Spleen (tissue), 11 donors: ENCODE results near the gene NDUFC2. TPM values are rescaled to one million over a fixed set of nuclear protein-coding genes. Genes with fewer than 3 reads are reported as not detected.
"Not testable (repeated sequence)": the region's sequence is repeated elsewhere in the genome, so short reads cannot be mapped to it uniquely, and the experiment has no call there.

ENCODE experiments used
- DNase-seq: peaks from one replicate; pipeline ENCODE4 v3.0.0-alpha.2; 2020
- H3K27ac ChIP-seq, 8 donors: fragments of 200-600 bp; sonication (generic) in 7 of 8; 1 replicate in 4 of 8; 2 replicates in 4 of 8; pipeline versions ENCODE4 v1.5.0 to v1.8.0; 2016 to 2021; ENCODE audit warnings: inconsistent platforms in 4 of 8, mild to moderate bottlenecking in 4 of 8, moderate library complexity in 1 of 8
- H3K27me3 ChIP-seq, 7 donors: fragments of 200-600 bp; sonication (generic) in 6 of 7; replicated peaks in 1 of 7; 1 replicate in 4 of 7; 2 replicates in 3 of 7; pipeline versions ENCODE4 v1.5.0 to v1.8.0; 2016 to 2021; ENCODE audit warnings: inconsistent platforms in 3 of 7, mild to moderate bottlenecking in 1 of 7
- H3K36me3 ChIP-seq, 6 donors: fragments of 200-600 bp; sonication (generic) in 5 of 6; 1 replicate in 4 of 6; 2 replicates in 2 of 6; pipeline versions ENCODE4 v1.5.0 to v1.8.0; 2016 to 2021; ENCODE audit warnings: inconsistent platforms in 2 of 6
- H3K4me1 ChIP-seq, 6 donors: fragments of 200-600 bp; sonication (generic) in 5 of 6; 1 replicate in 3 of 6; 2 replicates in 3 of 6; pipeline versions ENCODE4 v1.5.0 to v1.8.0; 2016 to 2021; ENCODE audit warnings: inconsistent platforms in 3 of 6
- H3K4me3 ChIP-seq, 8 donors: fragments of 200-600 bp; sonication (generic) in 7 of 8; 1 replicate in 4 of 8; 2 replicates in 4 of 8; pipeline versions ENCODE4 v1.5.0 to v1.8.0; 2016 to 2021; ENCODE audit warnings: inconsistent platforms in 4 of 8, mild to moderate bottlenecking in 4 of 8, moderate library complexity in 2 of 8
- H3K9me3 ChIP-seq, 8 donors: fragments of 200-600 bp; sonication (generic) in 7 of 8; 1 replicate in 4 of 8; 2 replicates in 4 of 8; pipeline versions ENCODE4 v1.5.0 to v1.8.0; 2016 to 2021; ENCODE audit warnings: inconsistent platforms in 4 of 8
- CTCF ChIP-seq, 11 experiments: fragments of 200-600 bp in 7 of 11; fragments of 450-650 bp in 4 of 11; sonication (generic) in 4 of 11; IDR thresholded peaks in 8 of 11; conservative IDR thresholded peaks in 3 of 11; 1 replicate in 7 of 11; 2 replicates in 4 of 11; pipeline versions ENCODE4 v1.4.0 to v1.8.0; 2016 to 2021; ENCODE audit warnings: antibody characterized with exemption in 11 of 11, inconsistent platforms in 4 of 11, mild to moderate bottlenecking in 1 of 11
- POLR2A ChIP-seq, 3 donors: fragments of 450-650 bp; IDR thresholded peaks; one replicate each; pipeline ENCODE4 v1.5.1; 2017; ENCODE audit warnings: antibody characterized with exemption in 3 of 3, mild to moderate bottlenecking in 1 of 3
- POLR2AphosphoS5 ChIP-seq, 3 donors: sonication (generic); formaldehyde crosslinking; IDR thresholded peaks; one replicate each; pipeline ENCODE4 v1.5.1; 2017; ENCODE audit warnings: antibody characterized with exemption in 3 of 3
- WGBS, 5 donors: extraction: QIAGEN DNeasy Blood & Tissue Kit in 3 of 5; methylation state at CpG; one replicate each; pipeline versions ENCODE4 v1.1.5 to v1.1.7; 2013 to 2018; 5-methylcytosine and 5-hydroxymethylcytosine counted together
- intact Hi-C: fragments of 100-400 bp; cut with DNase I; formaldehyde crosslinking; loops from one replicate; pipeline ENCODE4 v1.15.0; 2023; ENCODE audit warnings: low total_unique reads
- polyA plus RNA-seq, 3 donors: library from polyadenylated mRNA; stranded (reverse); fragments of 200-250 nt; gene quantifications; one replicate each; pipeline ENCODE4 v1.2.1, GENCODE V29; 2013
- total RNA-seq, 7 donors: library from RNA; depleted of rRNA in 3 of 7; stranded (reverse); fragments of >200 nt in 3 of 7; fragmentation: NEBNext Ultra II Directional in 4 of 7; extraction: Animal tissue kit (Norgen Biotek cat#: 25700) in 4 of 7; gene quantifications; one replicate each; pipeline versions ENCODE4 v1.1.0 to v1.2.1, GENCODE V29; 2016 to 2021
- donor health status: healthy with polysubstance abuse.
- donor health status: DM: no; HTN: no; CAD: no; lungs with moderate emphysema.
- donor health status: DM: no; HTN: no; CAD: no.
- donor health status: Bipolar disorder and iron deficiency.
- donor health status: healthy.
- donor health status: DM: no; HTN: no; CAD: no.
- donor health status: DM: yes; HTN: yes; CAD: no.

Gene NDUFC2
- total and polyA plus RNA-seq, 10 donors = 44.1 to 135 (median 94.9) TPM

GRCh38 chr11:78080818-78081495, 1.3 kb upstream of the NDUFC2 start:
- no peak for DNase-seq
- Histone ChIP-seq H3K9me3 (no peaks in the 10 kb centered on the region), H3K36me3 (peaks cover 0 to 3% (median 0%) of the 10 kb centered on the region in 6 donors), H3K27me3 (no peaks in the 10 kb centered on the region), H3K27ac (no peak overlapping the region), H3K4me1 (peaks cover 15 to 47% (median 37%) of the 10 kb centered on the region in 6 donors), H3K4me3 (peak overlapping the region in 1 of 8 donors; percentile 73)
- no peak for TF ChIP-seq POLR2AphosphoS5 (IDR thresholded peaks at IDR 0.05)
- TF ChIP-seq CTCF (IDR thresholded peaks at IDR 0.05 in 8 of 11, conservative IDR thresholded peaks at IDR 0.05 in 3 of 11) = no peak
- no peak for TF ChIP-seq POLR2A (IDR thresholded peaks at IDR 0.05)
- intact Hi-C loops = no loop called here
- 71 to 83% (median 74%) methylated on average over 11 of the region's 11 CpGs for WGBS, 5 donors

GRCh38 chr11:78080084-78080817, 589 bp upstream of the NDUFC2 start:
- Histone ChIP-seq H3K9me3 (no peaks in the 10 kb centered on the region), H3K4me3 (peak overlapping the region; percentile 67 to 98 (median 86)), H3K36me3 (peaks cover 0 to 8% (median 0%) of the 10 kb centered on the region in 6 donors), H3K27me3 (no peaks in the 10 kb centered on the region), H3K27ac (peak overlapping the region; percentile 23 to 90 (median 86)), H3K4me1 (peaks cover 20 to 54% (median 44%) of the 10 kb centered on the region in 6 donors)
- intact Hi-C loops = no loop called here
- TF ChIP-seq CTCF (IDR thresholded peaks at IDR 0.05 in 8 of 11, conservative IDR thresholded peaks at IDR 0.05 in 3 of 11) = peak in 1 of 11 experiments; percentile 9
- TF ChIP-seq POLR2AphosphoS5 (IDR thresholded peaks at IDR 0.05) = no peak
- TF ChIP-seq POLR2A (IDR thresholded peaks at IDR 0.05) = no peak
- WGBS, 5 donors = 63 to 70% (median 66%) methylated on average over 23 of the region's 23 CpGs
- no peak for DNase-seq

DNA sequence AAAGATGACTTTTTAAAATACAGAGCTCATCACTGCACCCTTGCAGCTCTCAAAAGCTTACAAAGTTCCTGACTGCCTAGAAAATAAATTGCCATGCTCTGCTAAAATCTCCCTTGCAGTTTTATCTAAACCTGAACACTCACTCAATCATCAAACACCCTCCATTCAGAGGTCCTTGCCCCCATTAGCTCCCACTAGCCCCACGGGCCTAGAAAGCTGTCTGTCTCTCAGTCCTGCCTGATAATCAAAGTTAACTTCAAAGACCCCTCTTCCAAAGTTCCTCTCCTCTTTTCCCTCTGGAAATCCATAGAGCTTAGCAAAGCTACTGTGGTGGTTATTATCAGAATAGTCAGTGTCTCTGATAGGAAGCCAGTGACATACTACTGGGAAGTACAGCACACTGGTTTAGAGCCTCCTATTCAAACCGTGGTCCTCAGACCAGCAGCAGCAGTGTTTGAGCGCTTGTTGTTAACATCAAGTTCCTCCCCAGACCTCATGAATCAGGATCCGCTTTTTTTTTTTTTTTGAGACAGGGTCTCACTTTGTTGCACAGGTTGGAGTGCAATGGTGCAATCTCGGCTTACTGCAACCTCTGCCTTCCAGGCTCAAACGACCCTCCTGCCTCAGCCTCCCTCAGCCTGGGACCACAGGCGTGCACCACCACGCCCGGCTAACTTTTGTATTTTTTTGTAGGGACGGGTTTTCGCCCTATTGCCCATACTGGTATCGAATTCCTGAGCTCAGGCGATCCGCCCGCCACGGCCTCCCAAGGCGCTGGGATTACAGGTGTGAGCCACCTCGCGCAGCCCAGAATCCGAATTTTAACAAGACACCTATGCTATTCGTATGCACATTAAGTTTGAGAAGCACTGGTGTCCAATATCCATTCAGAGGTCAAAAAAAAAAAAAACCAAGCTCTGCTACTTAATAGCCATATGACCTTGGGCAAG, 1.2 kb downstream of the NDUFC2 start:
- DNase-seq = no peak
- Histone ChIP-seq H3K36me3 (peaks cover 0 to 8% (median 0%) of the 10 kb centered on the region in 6 donors), H3K4me1 (peaks cover 20 to 62% (median 47%) of the 10 kb centered on the region in 6 donors), H3K27ac (peak overlapping the region in 5 of 8 donors; percentile 85 to 90 (median 87)), H3K4me3 (peak overlapping the region; percentile 67 to 98 (median 86)), H3K27me3 (no peaks in the 10 kb centered on the region), H3K9me3 (no peaks in the 10 kb centered on the region)
- intact Hi-C loops = no loop called here
- no peak for TF ChIP-seq POLR2AphosphoS5 (IDR thresholded peaks at IDR 0.05)
- no peak for TF ChIP-seq POLR2A (IDR thresholded peaks at IDR 0.05)
- no peak for TF ChIP-seq CTCF (IDR thresholded peaks at IDR 0.05 in 8 of 11, conservative IDR thresholded peaks at IDR 0.05 in 3 of 11)
- 18 to 38% (median 32%) methylated on average over 21 of the region's 21 CpGs for WGBS, 5 donors

DNA sequence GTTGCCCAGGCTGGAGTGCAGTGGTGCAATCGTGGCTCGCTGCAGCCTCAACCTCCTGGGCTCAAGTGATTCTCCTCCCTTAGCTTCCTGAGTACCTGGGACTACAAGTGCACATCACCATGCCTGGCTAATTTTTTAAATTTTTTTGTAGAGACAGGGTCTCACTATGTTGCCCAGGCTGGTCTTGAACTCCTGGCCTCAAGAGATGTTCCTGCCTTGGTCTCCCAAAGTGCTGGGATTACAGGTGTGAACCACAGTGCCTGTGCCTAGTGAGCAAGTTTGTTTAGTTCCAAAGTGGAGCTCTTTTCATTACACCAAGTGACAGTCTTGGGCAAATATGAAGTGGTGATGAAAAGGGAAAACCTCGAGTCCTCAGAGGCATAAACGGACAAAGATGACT, 2.1 kb downstream of the NDUFC2 start:
- H3K9me3 ChIP-seq, intact Hi-C loops, DNase-seq, H3K27me3 ChIP-seq, H3K27ac ChIP-seq: not testable (repeated sequence)
- H3K4me1 ChIP-seq = peaks cover 20 to 71% (median 47%) of the 10 kb centered on the region in 6 donors
- peaks cover 0 to 15% (median under 1%) of the 10 kb centered on the region in 6 donors for H3K36me3 ChIP-seq
- peak overlapping the region in 2 of 8 donors; percentile 85 to 89 for H3K4me3 ChIP-seq
- WGBS, 5 donors = 63 to 85% (median 83%) methylated on average over 4 of the region's 4 CpGs
